Liver (tissue), 2 donors: ENCODE results near the gene ATAD1.

ENCODE experiments used
- FOXA1 ChIP-seq: IDR thresholded peaks from 2 replicates; pipeline ENCODE4 v1.6.1; 2016; ENCODE audit warnings: antibody characterized with exemption
- NR2F2 ChIP-seq: IDR thresholded peaks from 2 replicates; pipeline ENCODE4 v1.6.1; 2016; ENCODE audit warnings: antibody characterized with exemption
- TAF1 ChIP-seq: conservative IDR thresholded peaks from 2 replicates; pipeline ENCODE4 v1.6.1; 2016; ENCODE audit warnings: antibody characterized with exemption, mild to moderate bottlenecking
- TF ChIP-seq, protein P1 (sequence below): IDR thresholded peaks from 2 replicates; pipeline ENCODE4 v1.6.1; 2016; ENCODE audit warnings: antibody characterized with exemption, mild to moderate bottlenecking
- donor health status: healthy.

DNA sequence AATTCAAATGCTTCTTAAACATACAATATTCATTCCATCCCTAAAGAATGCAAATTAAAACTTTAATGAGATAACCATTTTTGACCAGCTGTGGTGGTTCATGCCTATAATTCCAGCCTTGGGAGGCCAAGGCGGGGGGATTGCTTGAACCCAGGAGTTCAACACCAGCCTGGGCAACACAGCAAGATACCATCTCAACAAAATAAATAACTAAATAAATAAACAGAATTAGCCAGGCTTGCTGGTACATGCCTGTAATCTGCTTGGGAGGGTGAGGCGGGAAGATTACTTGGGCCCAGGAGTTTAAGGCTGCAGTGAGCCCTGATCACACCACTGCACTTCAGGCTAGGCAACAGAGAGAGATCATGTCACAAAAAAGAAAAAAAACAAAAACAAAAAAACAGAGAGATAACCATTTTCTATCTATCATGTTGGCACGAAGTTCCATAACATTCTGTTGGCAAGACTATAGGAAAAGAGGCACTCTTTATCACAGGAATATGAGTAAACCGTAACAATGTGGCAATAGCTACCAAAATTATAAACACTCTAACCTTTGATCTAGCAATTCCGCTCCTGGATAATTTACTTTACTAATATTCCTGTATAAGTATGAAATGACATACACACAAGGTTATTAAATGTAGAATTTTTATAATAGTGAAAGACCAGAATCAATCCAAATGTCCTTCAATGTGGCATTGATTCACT, 52.2 kb downstream of the ATAD1 start:
- TF ChIP-seq TAF1: no peak
- no peak for TF ChIP-seq FOXA1
- TF ChIP-seq NR2F2: no peak
- TF ChIP-seq, protein P1, sequence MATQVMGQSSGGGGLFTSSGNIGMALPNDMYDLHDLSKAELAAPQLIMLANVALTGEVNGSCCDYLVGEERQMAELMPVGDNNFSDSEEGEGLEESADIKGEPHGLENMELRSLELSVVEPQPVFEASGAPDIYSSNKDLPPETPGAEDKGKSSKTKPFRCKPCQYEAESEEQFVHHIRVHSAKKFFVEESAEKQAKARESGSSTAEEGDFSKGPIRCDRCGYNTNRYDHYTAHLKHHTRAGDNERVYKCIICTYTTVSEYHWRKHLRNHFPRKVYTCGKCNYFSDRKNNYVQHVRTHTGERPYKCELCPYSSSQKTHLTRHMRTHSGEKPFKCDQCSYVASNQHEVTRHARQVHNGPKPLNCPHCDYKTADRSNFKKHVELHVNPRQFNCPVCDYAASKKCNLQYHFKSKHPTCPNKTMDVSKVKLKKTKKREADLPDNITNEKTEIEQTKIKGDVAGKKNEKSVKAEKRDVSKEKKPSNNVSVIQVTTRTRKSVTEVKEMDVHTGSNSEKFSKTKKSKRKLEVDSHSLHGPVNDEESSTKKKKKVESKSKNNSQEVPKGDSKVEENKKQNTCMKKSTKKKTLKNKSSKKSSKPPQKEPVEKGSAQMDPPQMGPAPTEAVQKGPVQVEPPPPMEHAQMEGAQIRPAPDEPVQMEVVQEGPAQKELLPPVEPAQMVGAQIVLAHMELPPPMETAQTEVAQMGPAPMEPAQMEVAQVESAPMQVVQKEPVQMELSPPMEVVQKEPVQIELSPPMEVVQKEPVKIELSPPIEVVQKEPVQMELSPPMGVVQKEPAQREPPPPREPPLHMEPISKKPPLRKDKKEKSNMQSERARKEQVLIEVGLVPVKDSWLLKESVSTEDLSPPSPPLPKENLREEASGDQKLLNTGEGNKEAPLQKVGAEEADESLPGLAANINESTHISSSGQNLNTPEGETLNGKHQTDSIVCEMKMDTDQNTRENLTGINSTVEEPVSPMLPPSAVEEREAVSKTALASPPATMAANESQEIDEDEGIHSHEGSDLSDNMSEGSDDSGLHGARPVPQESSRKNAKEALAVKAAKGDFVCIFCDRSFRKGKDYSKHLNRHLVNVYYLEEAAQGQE: no peak
